GM18858 (cell line): ENCODE results near the gene PIK3R5.
"Not testable (repeated sequence)": the region's sequence is repeated elsewhere in the genome, so short reads cannot be mapped to it uniquely, and the experiment has no call there.

Source experiments
- ATAC-seq: cut with Tn5 transposase; IDR thresholded peaks from one replicate; pipeline ENCODE4 v1.9.1; 2021; ENCODE audit not compliant: unreplicated experiment

Gene PIK3R5

DNA sequence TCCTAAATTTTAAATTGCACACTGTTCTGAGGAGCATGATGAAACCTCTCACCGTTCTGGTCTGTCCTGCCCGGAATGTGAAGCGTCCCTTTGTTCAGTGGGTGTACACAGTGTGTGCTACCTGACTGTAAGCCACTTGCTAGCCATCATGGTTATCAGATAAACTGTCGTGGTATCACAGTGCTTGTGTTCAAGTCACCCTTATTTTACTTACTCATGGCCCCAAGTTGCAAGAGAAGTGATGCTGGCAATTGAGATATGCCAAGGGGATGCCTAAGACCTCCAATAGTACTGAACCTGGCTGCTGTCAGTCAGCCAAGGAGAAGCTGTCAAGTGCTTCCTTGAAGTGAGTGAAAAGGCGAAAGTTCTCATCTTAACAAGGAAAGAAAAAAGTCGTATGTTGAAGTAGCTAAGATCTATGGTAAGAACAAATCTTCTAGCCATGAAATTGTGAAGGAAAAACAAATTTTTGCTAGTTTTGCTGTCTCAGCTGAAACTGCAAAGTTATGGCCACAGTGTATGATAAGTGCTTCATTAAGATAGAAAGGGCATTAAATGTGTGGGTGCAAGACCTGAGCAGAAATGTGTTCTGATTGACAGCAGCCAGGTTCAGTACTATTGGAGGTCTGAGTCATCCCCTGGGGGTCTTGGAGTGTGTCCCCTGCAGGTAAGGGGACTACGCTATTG, 103.9 kb downstream of the PIK3R5 start:
- no peak for ATAC-seq

DNA sequence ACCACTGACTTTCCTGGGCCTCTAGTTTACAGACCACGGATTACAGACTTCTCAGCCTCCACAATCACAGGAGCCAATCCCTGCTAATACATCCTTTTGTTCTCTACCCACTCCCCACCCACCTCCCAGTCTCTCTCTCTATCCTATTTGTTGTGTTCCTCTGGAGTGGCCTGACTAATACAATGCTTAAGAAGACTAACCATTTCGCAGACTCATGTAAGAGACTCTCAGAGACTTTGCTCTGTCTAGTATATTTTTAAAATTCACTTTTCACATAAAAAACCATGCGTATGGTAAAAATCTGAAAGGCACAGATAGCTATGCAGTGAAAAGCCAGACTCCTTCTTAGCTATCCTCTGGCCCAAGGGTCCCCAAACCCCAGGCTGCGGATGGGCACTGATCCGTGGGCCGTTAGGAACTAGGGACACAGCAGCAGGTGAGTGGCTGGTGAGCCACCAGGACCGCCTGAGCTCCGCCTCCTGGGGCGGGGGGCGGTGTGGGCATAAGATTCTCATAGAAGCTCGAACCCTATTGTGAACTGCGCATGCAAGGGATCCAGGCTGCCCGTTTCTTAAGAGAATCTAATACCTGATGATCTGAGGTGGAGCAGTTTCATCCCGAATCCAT, 105.6 kb downstream of the PIK3R5 start:
- no peak for ATAC-seq

DNA sequence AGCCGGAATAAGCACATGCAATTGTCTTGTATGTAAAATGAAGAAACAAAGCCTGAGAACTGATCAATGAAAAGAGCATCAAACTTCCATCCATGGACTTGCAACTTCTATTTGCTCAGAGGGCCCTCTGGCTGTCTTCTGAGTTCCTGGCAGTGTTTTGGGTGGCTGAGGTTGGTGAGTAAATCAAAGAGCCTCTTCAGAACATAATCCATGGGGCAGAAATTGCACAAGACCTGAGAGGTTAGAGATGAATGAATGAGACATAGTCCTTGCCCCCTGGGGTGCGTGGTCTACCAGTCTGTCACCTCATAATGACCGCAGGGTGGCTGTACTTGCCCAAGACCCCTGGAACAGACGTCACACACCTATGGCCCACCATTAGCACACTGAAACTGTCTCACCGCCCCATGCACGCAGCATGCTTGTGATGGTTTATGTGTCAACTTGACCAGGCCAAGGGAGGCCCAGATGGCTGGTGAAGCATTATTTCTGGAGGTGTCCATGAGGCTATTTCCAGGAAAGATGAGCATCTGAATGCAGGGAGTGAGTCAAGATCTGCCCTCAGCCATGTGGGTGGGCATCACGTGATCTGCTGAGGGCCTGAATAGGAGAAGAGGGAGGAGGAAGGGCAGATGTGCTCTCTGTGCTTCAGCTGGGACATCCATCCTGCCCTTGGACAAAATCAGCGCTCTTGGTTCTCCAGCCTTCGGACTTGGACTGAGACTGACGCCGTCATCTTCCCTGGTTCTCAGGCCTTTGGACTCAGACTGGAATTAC, 106.3 kb downstream of the PIK3R5 start:
- ATAC-seq: no peak

DNA sequence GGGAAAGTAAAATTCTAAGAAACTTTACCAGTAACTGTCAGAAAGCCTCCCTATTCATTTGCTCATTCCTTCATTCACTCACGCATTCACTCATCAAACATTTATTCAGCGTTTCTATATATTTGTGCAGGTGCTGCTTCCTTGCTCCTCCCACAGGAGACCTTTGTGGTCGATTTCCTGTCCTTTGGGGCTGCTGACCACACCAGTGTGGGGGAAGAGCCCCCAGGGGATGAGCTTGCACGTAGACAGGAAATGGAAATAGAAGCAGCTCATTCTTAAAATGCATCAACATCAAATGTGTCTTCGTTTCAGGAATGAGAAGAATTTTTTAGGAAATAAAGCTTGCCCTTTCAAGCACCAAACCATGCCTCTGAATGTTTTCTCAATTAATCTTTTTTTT, 107.6 kb downstream of the PIK3R5 start:
- ATAC-seq: no peak

DNA sequence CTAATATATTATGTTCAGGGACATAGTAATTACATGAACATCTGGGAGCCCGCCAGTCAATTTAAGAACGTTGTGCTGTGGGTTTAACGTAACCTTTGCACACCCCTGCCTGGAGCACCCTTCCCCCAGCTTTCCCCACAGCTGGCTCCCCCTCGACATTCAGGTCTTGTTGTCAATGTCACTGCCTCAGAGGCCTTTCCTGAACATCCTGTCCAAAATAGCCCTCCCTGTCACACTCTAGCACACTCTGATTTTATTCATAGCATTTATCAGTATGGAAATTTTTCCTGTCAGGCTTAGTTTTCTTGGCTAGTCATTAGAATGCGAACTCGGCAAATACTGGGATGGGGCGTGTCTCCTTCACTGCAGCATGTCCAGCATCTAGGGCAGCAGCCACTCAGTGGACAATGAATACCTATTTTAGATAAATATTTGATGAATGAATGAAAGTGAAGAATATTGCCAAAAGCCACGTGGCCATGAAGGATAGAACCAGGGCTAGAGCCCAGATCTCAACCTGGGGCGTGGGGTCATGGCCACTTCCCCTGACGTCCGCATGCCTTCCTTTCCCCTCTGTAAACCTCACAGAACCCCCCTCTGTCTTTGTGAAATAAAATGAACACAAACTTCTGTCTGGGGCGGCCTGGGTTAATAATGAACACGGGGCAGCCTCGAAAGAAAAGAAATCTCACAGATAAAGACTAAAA, 108.5 kb downstream of the PIK3R5 start:
- no peak for ATAC-seq

DNA sequence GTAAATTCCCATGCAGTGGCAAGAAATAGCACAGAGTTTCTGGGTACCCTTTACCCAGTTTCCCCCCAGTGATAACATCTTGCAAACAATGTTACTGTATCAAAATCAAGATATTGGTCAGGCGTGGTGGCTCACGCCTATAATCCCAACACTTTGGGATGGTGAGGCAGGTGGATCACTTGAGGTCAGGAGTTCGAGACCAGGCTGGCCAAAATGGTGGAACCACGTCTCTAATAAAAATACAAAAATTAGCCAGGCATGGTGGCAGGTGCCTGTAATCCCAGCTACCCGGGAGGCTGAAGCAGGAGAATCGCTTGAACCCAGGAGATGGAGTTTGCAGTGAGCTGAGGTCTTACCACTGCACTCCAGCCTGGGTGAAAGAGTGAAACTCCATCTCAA, 109.3 kb downstream of the PIK3R5 start:
- ATAC-seq: not testable (repeated sequence)

DNA sequence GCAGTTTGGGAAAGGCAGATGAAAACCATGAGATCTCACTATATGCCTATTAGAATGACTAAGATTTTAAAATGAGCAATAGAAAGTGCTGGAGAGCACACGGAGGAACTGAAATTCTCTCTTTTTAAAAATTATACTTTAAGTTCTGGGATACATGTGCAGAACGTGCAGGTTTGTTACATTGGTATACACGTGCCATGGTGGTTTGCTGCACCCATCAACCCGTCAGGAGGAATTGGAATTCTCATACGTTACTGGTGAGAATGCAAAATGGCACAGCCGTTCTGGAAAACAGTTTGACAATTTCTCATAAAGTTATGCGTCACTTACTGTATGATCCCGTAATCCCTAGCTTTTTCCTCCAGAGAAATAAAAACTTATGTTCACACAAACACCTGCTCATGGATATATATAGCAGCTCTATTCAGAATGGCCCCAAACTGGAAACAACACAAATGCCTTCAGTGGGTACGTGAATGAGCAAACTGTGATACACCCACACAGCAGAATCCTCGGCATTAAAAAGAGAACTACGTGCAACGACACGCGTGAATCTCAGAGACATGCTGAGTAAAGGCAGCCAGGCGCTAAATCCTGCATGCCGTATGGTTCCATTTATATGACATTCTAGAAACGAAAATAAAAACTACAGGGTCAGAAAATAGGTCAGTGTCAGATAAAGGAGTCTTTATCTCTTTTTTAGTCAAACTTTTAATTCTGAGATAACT, 109.9 kb downstream of the PIK3R5 start:
- ATAC-seq: peak; percentile 42

DNA sequence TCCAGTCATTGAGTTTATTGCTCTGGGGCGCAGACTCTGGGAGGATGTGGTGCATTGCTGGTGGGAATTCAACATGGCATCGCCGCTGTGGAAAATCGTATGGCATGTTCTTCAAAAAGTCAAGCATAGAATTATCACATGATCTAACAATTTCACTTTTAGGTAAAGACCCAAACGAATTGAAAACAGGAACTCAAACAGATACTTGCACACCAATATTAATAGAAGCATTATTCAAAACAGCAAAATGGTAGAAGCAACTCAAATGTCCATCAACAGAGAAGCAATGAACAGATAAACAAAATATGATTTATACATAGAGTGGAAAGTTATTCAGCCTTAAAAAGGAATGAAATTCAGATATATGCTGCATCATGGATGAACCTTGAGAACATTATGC, 113.9 kb downstream of the PIK3R5 start:
- ATAC-seq: no peak

DNA sequence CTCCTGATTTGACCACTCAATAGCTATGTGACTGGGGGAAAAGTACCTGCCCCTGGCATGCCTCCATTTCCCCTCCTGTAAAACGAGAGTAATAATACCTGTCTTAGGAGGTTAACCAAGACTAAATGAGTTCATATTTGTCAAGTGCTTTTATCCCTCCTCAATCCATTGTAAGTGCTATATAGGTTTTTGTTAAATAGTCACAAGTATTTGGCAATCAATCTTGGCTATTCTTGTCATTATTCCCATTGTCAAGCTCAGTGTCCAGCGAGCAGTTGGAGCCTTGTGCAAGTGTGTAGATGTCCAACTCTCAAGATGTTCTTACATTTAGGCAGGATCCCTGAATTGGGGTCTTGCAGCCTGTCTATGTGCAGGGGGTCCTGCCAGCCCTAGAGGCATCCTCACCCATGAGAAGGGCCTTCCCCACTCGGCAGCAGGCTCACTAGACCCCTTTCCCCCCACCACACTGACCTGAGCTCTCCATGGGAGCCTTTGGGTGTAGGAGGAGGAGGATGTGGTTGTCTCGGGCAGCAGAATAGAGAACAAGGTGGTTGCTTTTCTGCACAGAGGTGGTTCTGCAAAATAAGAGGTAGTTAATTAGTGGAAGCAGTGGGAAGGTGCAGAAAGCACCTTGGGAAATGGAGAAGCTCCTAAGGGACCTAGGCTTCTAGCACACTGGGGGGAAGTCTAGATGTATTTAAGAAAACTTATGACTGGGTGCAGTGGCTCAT, 116.0 kb downstream of the PIK3R5 start:
- ATAC-seq: no peak

DNA sequence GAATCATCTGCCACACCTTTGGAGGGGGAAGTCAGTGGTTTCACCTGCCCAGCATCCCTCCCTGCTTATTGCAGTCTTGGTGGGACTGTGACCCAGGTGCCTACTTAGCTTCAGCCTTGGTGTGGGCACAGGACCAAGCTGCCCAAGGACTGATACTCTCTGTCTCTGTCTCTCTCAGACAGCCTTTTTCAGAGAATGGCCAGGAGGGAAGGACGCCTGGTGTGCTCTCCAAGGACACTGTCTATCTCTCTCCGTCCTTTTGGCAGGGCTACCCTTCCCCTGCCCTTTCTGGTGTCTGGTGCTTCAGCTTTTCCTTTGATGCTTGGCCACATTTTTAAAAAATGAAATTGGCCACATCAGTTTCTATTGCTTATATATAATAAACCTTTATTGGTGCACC, 117.6 kb downstream of the PIK3R5 start:
- no peak for ATAC-seq

DNA sequence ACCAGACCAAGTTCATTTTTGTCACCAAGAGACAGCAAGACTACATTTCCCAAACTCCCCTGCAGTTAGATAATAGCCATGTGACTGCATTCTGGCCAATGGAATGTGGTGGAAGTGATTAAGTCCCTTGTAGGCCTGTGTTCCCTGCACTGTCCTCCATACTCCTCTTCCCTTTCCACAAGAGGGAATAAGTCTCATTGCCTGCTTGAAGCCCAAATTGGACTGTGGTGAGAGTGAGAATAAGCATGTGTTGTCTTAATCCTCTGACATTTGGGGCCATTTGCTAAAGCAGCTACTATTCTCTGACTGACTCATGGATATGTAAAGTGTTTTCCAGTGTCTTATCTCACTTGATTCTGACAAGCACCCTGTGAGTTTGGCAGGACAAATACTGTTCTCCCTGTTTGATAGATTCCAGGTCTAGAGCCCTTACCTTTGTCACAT, 118.7 kb downstream of the PIK3R5 start:
- ATAC-seq: no peak

DNA sequence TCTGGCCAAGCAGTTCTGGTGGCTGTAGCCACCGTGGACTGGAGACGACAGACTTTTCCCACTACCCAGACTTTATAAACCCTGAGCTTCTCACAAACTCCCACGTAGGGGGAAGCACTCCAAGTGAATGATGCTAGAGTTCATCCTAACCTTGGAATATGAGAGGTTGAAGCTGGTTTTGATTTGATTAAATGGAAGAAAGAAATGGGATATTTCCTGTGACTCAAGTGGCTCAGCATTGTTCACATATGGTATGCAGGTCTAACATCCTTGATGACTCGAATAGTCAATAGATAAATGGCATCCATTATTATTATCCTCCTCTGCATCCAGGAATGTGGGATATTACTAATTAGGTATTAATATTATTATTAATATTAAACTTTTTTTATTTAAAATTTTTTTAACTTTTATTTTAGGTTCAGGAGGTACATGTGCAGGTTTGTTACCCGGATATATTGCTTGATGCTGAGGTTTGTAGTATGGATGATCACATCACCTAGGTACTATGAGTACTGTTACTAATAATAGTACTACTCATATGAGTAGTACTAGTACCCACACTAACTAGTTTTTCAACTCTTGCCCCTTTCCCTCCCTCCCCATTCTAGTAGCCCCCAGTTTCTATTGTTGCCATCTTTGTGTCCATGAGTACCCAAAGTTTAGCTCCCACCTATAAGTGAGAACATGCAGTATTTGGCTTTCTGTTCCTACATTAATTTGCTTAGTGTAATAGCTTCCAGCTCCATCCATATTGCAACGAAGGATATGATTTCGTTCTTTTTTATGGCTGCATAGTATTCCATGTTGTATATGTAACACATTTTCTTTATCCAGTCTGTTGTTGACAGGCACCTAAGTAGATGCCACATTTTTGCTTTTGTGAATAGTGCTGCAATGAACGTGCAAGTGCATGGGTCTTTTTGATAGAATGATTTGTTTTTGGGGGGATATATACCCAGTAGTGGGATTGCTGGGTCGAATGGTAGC, 121.0 kb downstream of the PIK3R5 start:
- no peak for ATAC-seq

DNA sequence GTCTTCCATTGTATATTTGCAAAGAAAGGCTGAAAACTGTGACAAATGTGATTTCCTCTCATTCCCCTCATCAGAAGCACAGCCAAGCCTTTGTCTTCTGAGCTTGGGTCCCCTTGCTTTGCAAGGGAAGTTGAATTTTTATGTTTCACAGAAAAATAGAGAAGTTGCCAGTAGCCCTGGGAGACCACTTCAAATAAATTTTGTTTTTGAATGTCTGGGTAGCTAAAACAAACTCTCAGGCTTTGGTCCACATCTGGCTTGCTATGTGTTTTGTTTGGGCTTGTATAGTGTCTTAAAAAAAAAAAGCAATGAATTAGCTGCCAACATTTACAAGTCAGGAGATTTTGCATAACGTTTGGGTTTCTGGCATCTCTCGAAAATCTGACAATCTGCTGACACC, 122.2 kb downstream of the PIK3R5 start:
- ATAC-seq: no peak

DNA sequence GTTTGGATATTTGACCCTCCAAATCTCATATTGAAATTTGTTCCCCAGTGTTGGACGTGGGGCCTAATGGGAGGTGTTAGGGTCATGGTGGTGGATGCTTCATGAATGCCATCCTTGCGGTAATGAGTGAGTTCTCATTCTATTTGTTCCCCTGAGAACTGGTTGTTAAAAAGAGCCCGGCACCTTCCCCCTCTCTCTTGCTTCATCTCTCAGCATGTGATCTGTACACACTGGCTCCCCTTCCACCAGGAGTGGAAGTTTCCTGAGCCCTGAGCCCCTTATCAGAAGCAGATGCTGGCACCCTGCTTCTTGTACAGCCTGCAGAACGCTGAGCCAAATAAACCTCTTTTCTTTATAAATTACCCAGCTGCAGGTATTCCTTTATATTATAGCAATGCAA, 123.7 kb downstream of the PIK3R5 start:
- ATAC-seq: no peak

DNA sequence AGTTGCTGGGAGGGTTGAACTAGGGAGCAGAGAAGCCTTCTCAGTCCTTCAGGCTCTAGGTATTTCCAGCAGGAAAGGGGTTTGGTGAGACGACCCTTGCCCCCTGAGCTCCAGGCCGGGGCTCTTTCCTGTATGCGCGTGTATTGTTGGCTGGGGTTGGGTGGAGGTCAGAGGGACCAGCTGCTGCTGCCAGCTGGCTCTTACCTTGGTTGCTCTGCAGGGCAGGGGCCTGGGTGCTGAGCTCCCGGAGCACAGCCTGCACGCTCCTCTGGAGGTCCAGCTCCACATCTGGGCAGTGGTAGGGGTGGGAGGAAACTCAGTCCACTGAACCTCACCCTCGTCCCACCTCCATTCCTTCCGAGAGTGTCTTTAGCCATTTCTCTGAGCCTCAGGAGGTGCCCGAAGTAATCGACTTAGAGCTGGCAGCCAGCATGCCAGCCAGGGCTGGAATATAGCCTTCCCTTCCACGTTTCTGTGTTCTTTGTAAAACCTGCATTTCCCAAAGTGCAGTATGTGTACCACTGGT, 126.0 kb downstream of the PIK3R5 start:
- ATAC-seq: no peak

DNA sequence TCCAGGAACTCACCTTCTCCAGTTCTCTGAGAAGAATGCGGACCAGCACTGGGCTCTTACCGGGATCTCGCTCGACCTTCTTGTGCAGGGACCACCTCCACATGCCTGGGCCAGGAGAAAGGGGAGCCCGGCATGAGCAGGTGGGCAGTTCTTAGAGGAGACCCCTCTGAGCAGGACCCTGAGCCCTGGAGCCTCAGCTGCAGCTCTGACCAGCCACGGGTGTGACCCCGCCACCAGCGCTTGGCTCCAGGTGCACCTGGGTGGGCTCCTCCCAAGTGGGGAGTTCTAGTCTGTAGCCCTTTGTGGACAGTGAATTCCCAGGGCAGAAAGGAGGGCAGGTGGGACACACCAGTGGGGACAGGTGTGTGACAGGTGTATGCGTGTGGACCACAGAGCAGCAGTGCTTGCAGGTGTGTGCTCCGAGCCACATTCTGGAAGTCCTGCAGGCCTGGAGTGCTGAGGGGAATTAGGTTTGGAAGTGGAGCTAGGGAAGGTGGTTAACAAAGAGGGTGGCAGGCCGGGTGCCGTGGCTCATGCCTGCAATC, 126.9 kb downstream of the PIK3R5 start:
- ATAC-seq: no peak

DNA sequence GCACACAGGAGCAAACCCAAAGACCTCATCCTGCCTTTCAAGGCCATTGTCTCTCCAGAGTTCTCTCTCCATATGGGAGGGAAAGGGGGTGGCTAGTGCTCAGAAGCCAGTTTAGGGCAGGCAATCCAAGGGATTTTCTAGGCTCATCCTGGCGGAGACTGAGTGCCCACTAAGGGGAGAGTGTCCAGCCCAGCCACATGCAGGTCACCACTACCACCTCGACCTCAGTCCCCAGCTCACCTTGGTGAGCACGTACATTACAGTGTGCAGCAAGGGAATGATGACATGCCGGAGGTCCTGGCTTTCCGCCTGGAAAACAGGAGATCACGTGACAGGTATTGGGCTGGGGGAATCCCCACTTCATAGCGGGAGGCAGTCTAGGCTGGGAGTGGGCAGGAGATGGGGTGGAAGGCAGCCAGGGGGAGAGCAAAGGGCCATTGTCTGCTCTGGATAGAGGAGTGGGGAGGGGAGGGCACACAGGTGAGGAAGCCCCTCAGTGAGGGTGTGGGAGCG, 127.9 kb downstream of the PIK3R5 start:
- ATAC-seq: no peak
